KOPT-K1 (cell line): ENCODE results near the gene CAMTA1.

Source experiments
- H3K27ac ChIP-seq: fragments of 200-600 bp; sonication (generic); 2 replicates; pipeline ENCODE4 v1.5.1; 2016; ENCODE audit warnings: antibody characterized with exemption, mild to moderate bottlenecking, low read depth, low read length; ENCODE audit not compliant: poor library complexity, severe bottlenecking
- H3K36me3 ChIP-seq: fragments of 200-600 bp; sonication (generic); 2 replicates; pipeline ENCODE4 v1.5.1; 2017; ENCODE audit warnings: antibody characterized with exemption, mild to moderate bottlenecking, low read length, moderate library complexity; ENCODE audit not compliant: insufficient read depth
- H3K9me3 ChIP-seq: fragments of 200-600 bp; sonication (generic); 2 replicates; pipeline ENCODE4 v1.5.1; 2017; ENCODE audit warnings: antibody characterized with exemption, low read length, mild to moderate bottlenecking; ENCODE audit not compliant: insufficient read depth, poor library complexity, severe bottlenecking

The CAMTA1 gene

DNA sequence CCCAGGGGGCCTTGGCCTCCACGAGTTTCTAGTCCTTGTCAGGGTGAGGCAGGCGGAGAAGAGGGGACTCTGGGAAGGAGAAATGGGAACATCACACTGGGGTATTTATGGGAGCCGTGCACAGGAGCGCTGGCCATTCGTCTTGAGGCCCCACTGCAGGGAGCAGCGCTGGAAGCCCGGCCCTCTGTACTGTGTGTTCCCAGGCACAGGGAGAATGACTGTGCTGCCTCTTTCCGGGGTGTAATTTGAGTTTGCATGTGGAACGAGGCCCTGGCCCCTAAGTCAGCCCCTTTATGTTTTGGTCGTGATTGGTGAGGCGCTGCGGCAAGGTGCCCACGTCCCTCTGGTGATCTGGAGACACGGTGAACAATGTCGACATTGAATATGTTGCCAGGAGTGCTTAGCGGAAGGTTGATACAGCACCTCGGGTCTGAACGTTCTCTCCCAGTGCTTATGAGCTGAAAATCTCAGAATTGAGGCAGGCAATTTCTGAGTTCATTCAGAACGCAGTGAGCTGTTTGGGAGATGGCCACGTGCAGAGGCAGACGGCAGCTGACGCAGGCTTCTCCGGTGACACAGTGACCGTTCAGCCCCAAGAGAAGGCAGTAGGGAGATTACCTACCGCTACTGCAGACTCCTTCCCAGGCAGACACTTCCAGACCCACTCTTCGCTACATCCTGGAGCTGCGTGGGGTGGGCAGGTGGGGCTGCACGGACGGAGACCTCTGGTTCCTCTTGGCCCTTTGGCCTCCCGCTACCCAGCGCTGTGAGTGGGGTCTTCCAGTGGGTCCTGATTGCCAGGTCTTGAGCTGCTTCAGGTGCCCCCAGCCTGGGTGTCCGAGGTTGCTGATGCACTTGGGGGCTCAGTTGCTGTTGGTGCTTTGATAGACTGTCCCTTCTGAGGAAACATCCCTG lies 265.8 kb downstream of the CAMTA1 start:
- Histone ChIP-seq H3K27ac (no peak overlapping the region), H3K9me3 (no peaks in the 10 kb centered on the region), H3K36me3 (no peaks in the 10 kb centered on the region)

DNA sequence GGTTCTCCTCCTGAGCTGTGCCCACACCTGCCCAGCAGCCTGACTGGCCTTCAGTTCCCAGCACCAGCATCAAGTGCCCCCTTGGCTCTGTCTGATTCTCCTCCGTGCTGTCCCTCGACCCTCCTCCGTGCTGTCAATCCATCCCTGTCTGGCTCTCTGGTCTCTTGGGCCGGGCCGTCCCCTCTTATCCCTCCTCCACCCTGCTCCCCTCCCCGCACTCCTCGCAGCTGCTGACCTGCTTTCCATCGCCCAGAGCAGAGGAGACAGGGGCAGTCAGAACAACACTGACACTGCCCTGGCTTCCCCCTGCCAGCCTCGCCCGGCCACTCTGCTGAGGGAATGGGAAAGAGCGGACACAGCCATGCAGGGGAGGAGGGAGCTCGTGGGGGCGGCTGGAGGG lies 267.4 kb downstream of the CAMTA1 start:
- H3K9me3 ChIP-seq, result no peaks in the 10 kb centered on the region
- no peaks in the 10 kb centered on the region for H3K36me3 ChIP-seq
- no peak overlapping the region for H3K27ac ChIP-seq

DNA sequence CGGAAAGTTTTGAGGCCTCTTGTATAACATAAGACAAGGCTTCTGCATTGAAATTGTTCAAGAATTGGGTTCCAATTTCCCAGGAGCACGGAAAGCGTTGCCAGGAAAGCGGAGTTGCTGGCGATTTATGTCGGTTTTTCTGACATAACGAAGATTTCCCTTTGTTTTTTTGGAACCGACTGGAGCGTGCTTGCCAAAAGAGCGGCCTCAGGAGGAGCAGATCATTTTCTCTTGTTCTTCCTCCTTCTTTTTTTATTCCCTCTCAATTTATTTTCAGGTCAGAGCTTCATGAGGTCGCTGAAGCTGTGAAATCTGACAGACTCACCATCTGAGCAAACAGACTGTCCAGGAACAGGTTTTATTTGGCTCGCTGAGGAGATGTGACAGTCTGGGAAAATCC lies 275.5 kb downstream of the CAMTA1 start:
- no peaks in the 10 kb centered on the region for H3K36me3 ChIP-seq
- H3K27ac ChIP-seq, result no peak overlapping the region
- no peaks in the 10 kb centered on the region for H3K9me3 ChIP-seq

DNA sequence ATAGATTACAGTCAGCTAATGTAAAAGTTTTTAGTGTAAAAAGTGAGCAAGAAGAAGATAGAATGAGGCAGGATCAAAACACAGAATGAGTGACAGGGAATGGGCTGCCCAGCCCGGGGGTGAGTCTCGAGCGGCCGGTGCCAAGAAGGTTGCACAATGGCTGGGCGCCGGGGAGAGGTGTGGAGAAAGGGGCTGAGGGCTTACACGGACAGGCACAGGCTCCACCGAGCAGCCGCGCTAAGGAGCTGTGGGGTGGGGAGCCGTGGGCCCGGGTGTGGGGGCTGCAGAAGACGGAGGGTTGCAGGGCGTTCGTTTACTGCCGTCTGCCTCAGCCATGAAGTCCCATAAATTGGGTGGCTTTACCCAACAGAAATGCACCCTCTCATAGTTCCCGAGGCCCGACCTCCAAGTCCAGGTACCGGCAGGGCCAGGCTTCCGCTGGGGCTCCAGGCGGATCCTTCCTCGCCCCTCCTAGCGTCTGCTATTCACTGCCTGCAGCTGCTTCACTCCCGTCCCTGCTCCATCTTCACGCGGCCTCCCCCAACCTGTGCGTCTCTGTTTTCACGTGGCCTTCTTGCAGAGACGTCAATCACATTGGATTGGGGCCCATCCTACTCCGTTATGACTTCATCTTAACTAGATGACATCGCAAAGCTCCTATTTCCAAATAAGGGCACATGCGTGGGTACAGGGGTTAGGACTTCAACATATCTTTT lies 277.2 kb downstream of the CAMTA1 start:
- H3K9me3 ChIP-seq, result no peaks in the 10 kb centered on the region
- no peaks in the 10 kb centered on the region for H3K36me3 ChIP-seq
- H3K27ac ChIP-seq, result no peak overlapping the region

DNA sequence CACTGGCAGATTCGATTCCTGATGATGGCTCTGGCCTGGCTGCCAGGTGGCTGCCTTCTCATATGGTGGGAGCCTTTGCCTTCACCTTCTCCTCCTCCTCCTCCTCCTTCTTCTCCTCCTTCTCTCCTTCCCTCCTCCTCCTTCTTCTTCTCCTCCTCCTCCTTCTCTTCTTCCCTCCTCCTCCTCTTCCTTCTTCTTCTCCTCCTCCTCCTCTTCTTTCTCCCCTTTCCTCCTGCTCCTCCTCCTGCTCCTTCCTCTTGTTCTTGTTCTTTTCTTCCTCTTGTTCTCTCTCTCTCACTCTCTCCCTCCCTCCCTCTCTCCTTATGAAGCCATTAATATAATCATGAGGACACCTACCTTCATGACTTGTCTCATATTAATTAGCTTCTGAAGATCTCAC lies 278.7 kb downstream of the CAMTA1 start:
- Histone ChIP-seq H3K9me3 (no peaks in the 10 kb centered on the region), H3K36me3 (no peaks in the 10 kb centered on the region), H3K27ac (no peak overlapping the region)

DNA sequence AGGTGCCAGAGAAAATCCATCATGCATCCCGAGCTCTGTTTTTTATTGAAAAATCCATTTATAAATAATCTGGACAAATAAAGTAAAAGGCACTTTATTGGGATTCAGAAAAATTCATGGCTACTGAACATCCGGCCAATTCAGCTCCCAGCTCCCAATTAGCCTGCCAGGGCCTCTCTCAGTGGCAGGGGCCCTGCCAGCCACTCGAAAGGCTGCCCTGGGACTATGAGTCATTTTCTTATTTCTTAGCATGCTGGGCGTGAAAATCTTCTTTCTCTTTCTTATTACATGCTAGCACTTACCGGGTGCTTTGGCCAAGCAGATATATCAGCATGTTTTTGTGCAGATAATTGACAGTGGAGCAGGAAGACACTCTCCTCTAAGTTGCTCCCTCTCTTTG lies 283.3 kb downstream of the CAMTA1 start:
- Histone ChIP-seq H3K27ac (no peak overlapping the region), H3K36me3 (no peaks in the 10 kb centered on the region), H3K9me3 (no peaks in the 10 kb centered on the region)

DNA sequence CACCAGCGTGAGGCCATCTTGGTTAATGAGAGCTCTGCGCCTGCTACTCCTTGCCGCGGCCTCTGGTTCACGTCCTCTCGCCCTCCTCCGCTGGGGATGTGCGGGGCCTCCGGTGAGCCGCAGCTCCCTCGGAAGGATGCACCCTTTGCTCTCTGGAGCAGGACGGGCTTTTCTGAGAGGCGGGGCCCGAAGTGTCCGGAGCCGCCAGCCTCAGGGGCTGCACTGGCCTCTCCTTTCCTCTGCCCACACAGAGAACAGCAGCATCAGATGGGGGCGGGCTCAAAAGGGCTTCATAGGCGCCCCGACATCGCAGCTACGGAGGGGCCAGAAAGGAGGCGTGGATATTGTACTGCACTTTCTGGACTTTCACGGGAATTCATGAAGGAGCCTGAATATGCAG lies 284.7 kb downstream of the CAMTA1 start:
- H3K9me3 ChIP-seq, result no peaks in the 10 kb centered on the region
- no peak overlapping the region for H3K27ac ChIP-seq
- no peaks in the 10 kb centered on the region for H3K36me3 ChIP-seq

DNA sequence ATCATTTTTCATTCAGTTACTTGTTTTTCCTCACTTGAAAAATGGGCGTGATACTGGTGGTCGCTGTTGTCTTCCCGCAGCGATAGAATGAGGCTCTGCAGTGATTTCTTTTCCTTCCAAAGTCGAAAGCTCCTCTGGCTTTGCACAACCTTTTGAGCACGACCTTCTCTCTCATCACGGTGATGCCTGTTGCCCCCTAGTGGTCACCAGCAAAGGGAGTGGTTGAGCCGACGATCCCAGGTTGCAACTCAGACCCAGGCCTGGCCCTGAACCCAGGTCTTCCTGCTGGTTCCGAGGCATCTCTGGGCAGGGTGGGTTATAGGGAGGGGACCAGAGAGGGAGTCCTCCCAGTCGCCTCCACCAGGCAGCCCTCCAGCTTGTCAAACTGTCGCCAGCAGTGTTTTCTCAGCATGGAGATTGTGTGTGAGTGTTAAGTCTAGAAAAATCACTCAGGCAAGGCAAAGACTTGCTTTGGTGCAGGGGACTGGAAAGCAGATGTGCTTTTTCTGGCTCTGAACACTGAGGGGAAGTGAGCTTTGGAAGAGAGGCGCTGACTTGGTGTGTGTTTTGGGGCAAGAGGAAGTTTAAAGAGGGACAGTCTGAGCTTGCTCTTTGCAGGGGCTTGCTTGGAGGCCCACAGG lies 285.3 kb downstream of the CAMTA1 start:
- Histone ChIP-seq H3K36me3 (no peaks in the 10 kb centered on the region), H3K9me3 (no peaks in the 10 kb centered on the region), H3K27ac (no peak overlapping the region)

DNA sequence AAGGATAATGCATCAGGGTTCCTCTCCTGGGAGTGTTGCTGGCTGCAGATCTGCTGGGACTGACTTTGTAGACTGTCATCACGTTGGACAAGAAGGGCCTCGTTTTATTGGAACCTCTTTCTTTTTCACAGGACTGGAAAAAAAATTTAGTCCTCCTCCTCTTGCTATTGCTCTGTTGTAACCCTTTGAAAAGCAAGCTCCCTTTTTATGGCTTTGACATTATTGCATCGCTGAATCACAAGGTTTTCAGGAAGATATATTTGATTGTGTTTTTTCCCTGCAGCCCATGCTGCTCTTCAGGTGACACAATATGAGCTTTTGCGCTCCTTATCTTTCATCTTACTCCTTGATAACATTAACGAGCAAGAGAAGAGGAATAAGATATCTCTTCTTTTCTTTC lies 290.9 kb downstream of the CAMTA1 start:
- Histone ChIP-seq H3K36me3 (no peaks in the 10 kb centered on the region), H3K27ac (no peak overlapping the region), H3K9me3 (no peaks in the 10 kb centered on the region)

DNA sequence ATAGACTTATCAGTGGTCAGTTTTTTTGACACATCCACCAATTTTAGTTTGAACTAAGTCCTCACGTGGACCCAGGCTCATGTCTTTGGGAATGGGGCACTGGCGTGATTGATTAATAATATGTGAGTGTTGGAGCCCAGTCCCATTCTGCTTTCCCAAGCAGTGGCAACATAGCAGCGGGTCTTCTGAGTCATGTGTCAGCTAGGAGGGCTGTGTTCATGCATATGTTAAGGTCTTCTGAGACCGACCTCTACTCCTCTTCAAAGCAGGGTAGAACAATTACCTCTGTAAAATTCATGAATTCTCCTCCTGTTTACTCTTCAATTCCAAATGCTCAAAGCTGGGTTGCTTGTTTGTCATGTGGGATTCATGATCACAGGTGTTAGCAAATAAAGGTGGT lies 291.3 kb downstream of the CAMTA1 start:
- no peaks in the 10 kb centered on the region for H3K36me3 ChIP-seq
- H3K27ac ChIP-seq, result no peak overlapping the region
- no peaks in the 10 kb centered on the region for H3K9me3 ChIP-seq

DNA sequence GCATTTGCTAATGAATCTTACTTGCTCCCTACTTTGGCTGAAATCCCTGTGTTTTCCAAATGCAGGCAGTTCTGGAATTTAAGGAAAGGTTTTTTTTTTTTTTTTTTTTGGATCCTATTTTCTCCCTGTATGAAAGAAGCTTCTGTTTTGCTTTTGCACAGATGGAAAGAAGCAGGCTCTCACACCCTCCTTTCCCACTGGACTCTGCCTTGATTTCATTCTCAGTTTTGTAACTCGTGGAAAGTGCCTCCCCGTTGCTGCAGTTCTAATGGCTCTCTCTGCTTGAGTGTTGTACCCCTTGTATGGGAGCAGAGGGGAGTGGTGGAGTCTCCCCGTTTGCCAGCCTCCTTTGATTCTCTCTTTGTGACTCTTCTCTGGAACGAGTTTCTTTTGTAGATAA lies 291.9 kb downstream of the CAMTA1 start:
- H3K27ac ChIP-seq, result no peak overlapping the region
- H3K9me3 ChIP-seq, result no peaks in the 10 kb centered on the region
- H3K36me3 ChIP-seq, result no peaks in the 10 kb centered on the region

DNA sequence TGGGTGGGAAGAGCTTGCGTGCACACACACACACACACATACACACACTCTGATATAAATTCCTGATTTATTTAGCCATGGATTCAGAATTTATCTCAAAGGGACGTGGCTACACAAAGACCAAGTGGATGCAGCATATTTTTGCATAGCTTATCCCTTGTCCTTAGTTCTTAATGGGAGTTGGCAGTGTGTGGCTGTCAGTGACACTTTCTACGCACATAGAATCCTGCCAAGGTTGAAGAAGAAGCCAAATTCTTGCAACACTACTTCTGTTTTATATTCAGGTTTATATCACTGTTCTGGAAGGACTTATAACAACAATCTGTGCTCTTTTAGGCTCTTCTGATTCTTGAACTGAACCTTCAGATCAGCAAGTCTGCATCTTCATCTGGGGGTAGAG lies 292.7 kb downstream of the CAMTA1 start:
- H3K36me3 ChIP-seq, result no peaks in the 10 kb centered on the region
- H3K27ac ChIP-seq, result no peak overlapping the region
- no peaks in the 10 kb centered on the region for H3K9me3 ChIP-seq

DNA sequence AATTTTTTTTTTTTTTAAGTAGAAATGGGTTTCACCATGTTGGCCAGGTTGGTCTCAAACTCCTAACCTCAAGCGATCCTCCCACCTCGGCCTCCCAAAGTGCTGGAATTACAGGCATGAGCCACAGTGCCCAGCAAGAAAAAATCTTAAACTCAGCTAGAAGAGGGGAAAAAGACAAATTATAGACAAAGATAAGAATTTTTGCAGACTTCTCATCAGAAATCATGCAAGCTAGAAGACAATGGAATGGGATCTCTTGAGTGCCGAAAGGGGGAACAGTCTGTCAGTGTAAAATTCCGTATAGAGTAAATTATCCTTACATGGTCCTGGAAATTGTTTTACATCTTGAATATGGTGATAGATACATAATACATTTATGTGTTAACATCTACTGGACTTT lies 294.4 kb downstream of the CAMTA1 start:
- Histone ChIP-seq H3K36me3 (no peaks in the 10 kb centered on the region), H3K27ac (no peak overlapping the region), H3K9me3 (no peaks in the 10 kb centered on the region)

DNA sequence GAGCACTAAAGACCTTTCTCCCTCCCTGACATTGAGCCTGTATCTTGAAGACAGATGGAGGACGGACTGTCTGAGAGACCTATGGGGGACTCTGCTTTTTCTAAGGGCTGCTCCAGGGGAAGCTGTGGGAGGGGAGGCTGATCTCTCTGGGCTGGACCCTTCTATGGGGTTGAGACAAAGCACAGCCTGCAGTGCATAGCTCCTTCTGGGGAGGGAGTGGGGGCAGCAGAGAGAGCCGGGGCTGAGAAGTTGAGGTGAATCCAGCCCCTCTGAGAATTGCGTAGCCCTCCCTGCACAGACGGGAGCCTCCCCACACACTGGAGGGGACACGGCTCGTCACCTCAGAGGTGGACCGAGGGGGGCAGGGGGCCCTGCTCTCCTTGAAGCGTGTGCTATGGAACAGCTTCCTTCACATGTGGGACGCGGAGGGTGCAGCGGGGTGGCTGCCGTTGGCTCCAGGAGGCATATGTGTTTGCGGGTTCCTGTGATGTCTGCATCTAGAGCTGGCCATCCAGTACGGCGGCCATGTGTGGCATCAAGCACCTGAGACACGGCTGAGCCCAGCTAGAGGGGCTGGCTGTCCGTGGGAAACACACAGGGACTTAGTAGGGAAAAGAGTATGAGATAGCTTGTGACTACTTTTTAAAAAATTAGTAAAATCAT lies 299.1 kb downstream of the CAMTA1 start:
- no peak overlapping the region for H3K27ac ChIP-seq
- no peaks in the 10 kb centered on the region for H3K9me3 ChIP-seq
- H3K36me3 ChIP-seq, result no peaks in the 10 kb centered on the region

DNA sequence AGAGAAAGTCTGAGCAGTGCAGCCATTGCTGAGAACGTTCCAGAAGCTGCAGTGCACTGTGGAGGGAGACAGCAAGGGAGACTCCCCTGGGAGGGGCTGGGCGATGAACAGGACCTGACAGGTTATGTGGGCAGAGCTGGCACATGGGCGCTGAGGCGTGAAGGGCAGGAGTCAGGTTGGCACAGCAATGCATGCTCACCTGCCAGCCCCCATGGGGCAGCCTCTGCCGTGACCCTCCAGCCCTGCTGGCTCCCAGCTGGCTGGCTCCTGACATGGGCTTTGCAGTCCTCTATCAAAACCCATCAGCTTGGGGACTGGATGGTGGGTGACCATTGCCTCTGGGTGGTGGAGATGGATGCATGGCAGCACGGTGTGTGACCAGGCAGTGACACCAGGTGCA lies 300.3 kb downstream of the CAMTA1 start:
- H3K27ac ChIP-seq, result no peak overlapping the region
- no peaks in the 10 kb centered on the region for H3K36me3 ChIP-seq
- H3K9me3 ChIP-seq, result no peaks in the 10 kb centered on the region
